ENCODE measurements around the gene ATP5MG.

The ATP5MG gene

DNA sequence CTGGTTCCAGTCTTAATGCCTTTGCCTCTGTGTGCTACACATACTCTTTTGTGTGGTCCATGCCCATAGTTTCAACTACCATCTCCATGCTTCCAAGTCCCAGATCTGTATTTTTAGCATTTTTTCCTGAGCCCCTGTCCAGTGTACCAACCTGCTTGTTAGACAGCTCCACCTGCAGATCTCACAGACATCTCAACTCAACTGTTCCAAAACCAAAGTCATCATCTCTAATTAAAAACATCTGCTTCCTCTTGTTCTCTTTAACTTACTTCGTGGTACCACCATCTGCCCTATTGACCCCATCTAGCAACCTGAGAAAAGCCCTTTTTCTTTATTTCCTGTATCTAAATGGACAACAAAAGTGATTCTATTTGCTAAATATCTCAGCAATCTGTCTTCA, 26.3 kb downstream of the ATP5MG start:
- Histone ChIP-seq H3K4me3 (ENCODE audit: low read depth in 1 of 5, low read length in 5 of 5) (no peak overlapping the region), H3K27ac (ENCODE audit: low read depth, low read length) (no peak overlapping the region), H3K4me1 (ENCODE audit: control insufficient read depth in 5 of 5, insufficient read depth in 5 of 5, low read length in 5 of 5) (no peaks in the 10 kb centered on the region), H3K9ac (ENCODE audit: low read length in 5 of 5) (no peak overlapping the region), H3K9me3 (ENCODE audit: control insufficient read depth in 5 of 5, low read length in 5 of 5) (no peaks in the 10 kb centered on the region), H3K27me3 (ENCODE audit: control insufficient read depth in 5 of 5, insufficient read depth in 4 of 5, low read length in 5 of 5) (no peaks in the 10 kb centered on the region), H3K36me3 (ENCODE audit: control insufficient read depth in 5 of 5, insufficient read depth in 5 of 5, low read length in 5 of 5) (no peaks in the 10 kb centered on the region)

GRCh38 chr11:118430956-118431355, 29.6 kb downstream of the ATP5MG start:
- Histone ChIP-seq H3K4me1 (ENCODE audit: control insufficient read depth in 5 of 5, insufficient read depth in 5 of 5, low read length in 5 of 5) (peaks cover 0 to 21% (median 18%) of the 10 kb centered on the region in 5 donors), H3K36me3 (ENCODE audit: control insufficient read depth in 5 of 5, insufficient read depth in 5 of 5, low read length in 5 of 5) (no peaks in the 10 kb centered on the region), H3K4me3 (ENCODE audit: low read depth in 1 of 5, low read length in 5 of 5) (no peak overlapping the region), H3K27ac (ENCODE audit: low read depth, low read length) (no peak overlapping the region), H3K9me3 (ENCODE audit: control insufficient read depth in 5 of 5, low read length in 5 of 5) (no peaks in the 10 kb centered on the region), H3K9ac (ENCODE audit: low read length in 5 of 5) (no peak overlapping the region), H3K27me3 (ENCODE audit: control insufficient read depth in 5 of 5, insufficient read depth in 4 of 5, low read length in 5 of 5) (no peaks in the 10 kb centered on the region)

DNA sequence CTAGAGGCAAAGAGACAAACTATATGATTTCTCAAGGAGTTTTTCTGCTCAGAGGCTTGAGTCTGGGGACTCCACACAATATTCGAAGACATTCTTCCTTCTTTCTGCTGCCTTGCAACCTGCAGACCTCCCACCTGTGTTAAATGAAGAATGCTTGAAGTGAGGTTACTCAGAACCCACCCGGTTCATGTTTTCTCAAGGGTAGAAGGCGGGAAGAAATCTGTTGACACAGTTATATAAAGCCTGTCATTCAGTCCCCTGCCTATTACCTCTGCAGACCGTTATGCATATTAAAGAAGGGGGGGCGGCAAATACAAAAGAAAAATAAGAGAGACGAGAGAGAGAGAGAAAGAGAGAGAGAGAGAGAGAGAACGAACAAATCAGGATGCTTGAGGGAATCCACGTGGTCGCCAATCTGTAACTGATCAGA, 32.7 kb downstream of the ATP5MG start:
- H3K9ac ChIP-seq (ENCODE audit: low read length in 5 of 5), result peak overlapping the region in 3 of 5 donors; percentile 53 to 77 (median 64)
- H3K4me1 ChIP-seq (ENCODE audit: control insufficient read depth in 5 of 5, insufficient read depth in 5 of 5, low read length in 5 of 5), result peaks cover 0 to 46% (median 42%) of the 10 kb centered on the region in 5 donors
- peak overlapping the region; percentile 70 to 95 (median 76) for H3K4me3 ChIP-seq (ENCODE audit: low read depth in 1 of 5, low read length in 5 of 5)
- no peaks in the 10 kb centered on the region for H3K27me3 ChIP-seq (ENCODE audit: control insufficient read depth in 5 of 5, insufficient read depth in 4 of 5, low read length in 5 of 5)
- no peaks in the 10 kb centered on the region for H3K9me3 ChIP-seq (ENCODE audit: control insufficient read depth in 5 of 5, low read length in 5 of 5)
- no peaks in the 10 kb centered on the region for H3K36me3 ChIP-seq (ENCODE audit: control insufficient read depth in 5 of 5, insufficient read depth in 5 of 5, low read length in 5 of 5)
- no peak overlapping the region for H3K27ac ChIP-seq (ENCODE audit: low read depth, low read length)

- H3K27me3 ChIP-seq (ENCODE audit: control insufficient read depth in 5 of 5, insufficient read depth in 4 of 5, low read length in 5 of 5), result no peaks in the 10 kb centered on the region
- peaks cover 0 to 51% (median 46%) of the 10 kb centered on the region in 5 donors for H3K4me1 ChIP-seq (ENCODE audit: control insufficient read depth in 5 of 5, insufficient read depth in 5 of 5, low read length in 5 of 5)
- peak overlapping the region; percentile 35 to 77 (median 63) for H3K9ac ChIP-seq (ENCODE audit: low read length in 5 of 5)
- H3K9me3 ChIP-seq (ENCODE audit: control insufficient read depth in 5 of 5, low read length in 5 of 5), result no peaks in the 10 kb centered on the region
- peak overlapping the region; percentile 74 for H3K27ac ChIP-seq (ENCODE audit: low read depth, low read length)
- H3K4me3 ChIP-seq (ENCODE audit: low read depth in 1 of 5, low read length in 5 of 5), result peak overlapping the region; percentile 70 to 95 (median 76)
- H3K36me3 ChIP-seq (ENCODE audit: control insufficient read depth in 5 of 5, insufficient read depth in 5 of 5, low read length in 5 of 5), result no peaks in the 10 kb centered on the region
Observed at GRCh38 chr11:118434553-118435289, 33.3 kb downstream of the ATP5MG start.

DNA sequence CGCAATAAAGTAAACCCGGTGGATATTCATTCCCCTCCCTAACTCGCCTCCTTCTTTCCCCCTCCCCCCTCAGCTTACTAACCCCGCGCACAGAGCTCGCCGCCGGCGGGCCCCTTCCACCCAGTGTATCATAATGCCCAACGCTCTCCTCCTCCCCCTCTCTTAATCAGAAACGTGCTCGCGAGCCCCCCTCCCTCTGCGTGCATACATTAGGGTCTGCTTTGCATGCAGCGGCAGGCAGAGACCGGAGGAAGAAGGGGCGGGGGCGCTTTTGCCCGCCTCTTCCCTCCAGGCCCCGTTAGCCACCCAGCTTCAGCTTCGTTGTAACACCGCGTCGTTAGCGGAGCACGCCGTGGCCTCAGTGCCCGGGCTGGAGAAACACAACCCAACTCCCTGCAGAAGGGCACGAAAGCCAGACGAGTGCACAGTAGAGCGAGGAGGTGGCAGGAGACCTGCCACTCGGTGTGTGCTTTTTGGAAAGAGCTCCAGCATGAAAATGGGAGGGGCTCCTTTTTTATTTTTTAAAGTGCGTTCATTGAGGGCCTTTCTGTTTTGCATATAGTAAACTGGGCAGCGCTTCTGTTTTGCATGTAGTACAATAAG, 34.0 kb downstream of the ATP5MG start:
- Histone ChIP-seq H3K9ac (ENCODE audit: low read length in 5 of 5) (peak overlapping the region; percentile 35 to 77 (median 63)), H3K4me1 (ENCODE audit: control insufficient read depth in 5 of 5, insufficient read depth in 5 of 5, low read length in 5 of 5) (peaks cover 0 to 56% (median 46%) of the 10 kb centered on the region in 5 donors), H3K9me3 (ENCODE audit: control insufficient read depth in 5 of 5, low read length in 5 of 5) (no peaks in the 10 kb centered on the region), H3K36me3 (ENCODE audit: control insufficient read depth in 5 of 5, insufficient read depth in 5 of 5, low read length in 5 of 5) (no peaks in the 10 kb centered on the region), H3K27ac (ENCODE audit: low read depth, low read length) (peak overlapping the region; percentile 74), H3K27me3 (ENCODE audit: control insufficient read depth in 5 of 5, insufficient read depth in 4 of 5, low read length in 5 of 5) (no peaks in the 10 kb centered on the region), H3K4me3 (ENCODE audit: low read depth in 1 of 5, low read length in 5 of 5) (peak overlapping the region; percentile 70 to 95 (median 76))

GRCh38 chr11:118435893-118436624, 34.7 kb downstream of the ATP5MG start, which contains the start of gene KMT2A:
Gene KMT2A, plus strand, starts transcription at chr11:118436492. Its CDS starts 21 bp downstream, at chr11:118436513.
- H3K4me1 ChIP-seq (ENCODE audit: control insufficient read depth in 5 of 5, insufficient read depth in 5 of 5, low read length in 5 of 5), result peaks cover 0 to 57% (median 46%) of the 10 kb centered on the region in 5 donors
- H3K27ac ChIP-seq (ENCODE audit: low read depth, low read length), result peak within 1 kb of the TSS; percentile 81
- H3K36me3 ChIP-seq (ENCODE audit: control insufficient read depth in 5 of 5, insufficient read depth in 5 of 5, low read length in 5 of 5), result no peaks in the 10 kb centered on the region
- H3K9ac ChIP-seq (ENCODE audit: low read length in 5 of 5), result peak within 1 kb of the TSS in 4 of 5 donors; percentile 62 to 88 (median 86)
- H3K27me3 ChIP-seq (ENCODE audit: control insufficient read depth in 5 of 5, insufficient read depth in 4 of 5, low read length in 5 of 5), result no peaks in the 10 kb centered on the region
- H3K4me3 ChIP-seq (ENCODE audit: low read depth in 1 of 5, low read length in 5 of 5), result peak within 1 kb of the TSS; percentile 70 to 95 (median 86)
- no peaks in the 10 kb centered on the region for H3K9me3 ChIP-seq (ENCODE audit: control insufficient read depth in 5 of 5, low read length in 5 of 5)

DNA sequence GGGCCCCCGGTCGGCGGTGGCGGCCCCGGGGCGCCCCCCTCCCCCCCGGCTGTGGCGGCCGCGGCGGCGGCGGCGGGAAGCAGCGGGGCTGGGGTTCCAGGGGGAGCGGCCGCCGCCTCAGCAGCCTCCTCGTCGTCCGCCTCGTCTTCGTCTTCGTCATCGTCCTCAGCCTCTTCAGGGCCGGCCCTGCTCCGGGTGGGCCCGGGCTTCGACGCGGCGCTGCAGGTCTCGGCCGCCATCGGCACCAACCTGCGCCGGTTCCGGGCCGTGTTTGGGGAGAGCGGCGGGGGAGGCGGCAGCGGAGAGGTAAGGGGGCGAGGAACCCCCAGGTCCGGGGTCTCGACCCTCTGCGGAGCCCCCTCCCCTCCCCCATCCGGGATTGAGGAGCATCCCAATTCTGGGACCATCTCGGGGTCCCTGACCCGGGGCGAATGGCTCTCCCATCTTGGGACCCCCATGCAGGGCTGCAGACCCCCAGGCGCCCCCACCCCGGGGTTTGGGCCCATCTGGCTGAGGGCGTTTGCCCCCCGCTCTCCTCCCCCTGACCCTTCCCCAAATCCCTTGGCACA, 35.3 kb downstream of the ATP5MG start:
- Histone ChIP-seq H3K36me3 (ENCODE audit: control insufficient read depth in 5 of 5, insufficient read depth in 5 of 5, low read length in 5 of 5) (peaks cover 0 to 2% (median 0%) of the 10 kb centered on the region in 5 donors), H3K9me3 (ENCODE audit: control insufficient read depth in 5 of 5, low read length in 5 of 5) (no peaks in the 10 kb centered on the region), H3K4me3 (ENCODE audit: low read depth in 1 of 5, low read length in 5 of 5) (peak overlapping the region; percentile 70 to 86 (median 76)), H3K27me3 (ENCODE audit: control insufficient read depth in 5 of 5, insufficient read depth in 4 of 5, low read length in 5 of 5) (no peaks in the 10 kb centered on the region), H3K27ac (ENCODE audit: low read depth, low read length) (peak overlapping the region; percentile 81), H3K4me1 (ENCODE audit: control insufficient read depth in 5 of 5, insufficient read depth in 5 of 5, low read length in 5 of 5) (peaks cover 0 to 58% (median 47%) of the 10 kb centered on the region in 5 donors), H3K9ac (ENCODE audit: low read length in 5 of 5) (peak overlapping the region in 4 of 5 donors; percentile 62 to 88 (median 86))

DNA sequence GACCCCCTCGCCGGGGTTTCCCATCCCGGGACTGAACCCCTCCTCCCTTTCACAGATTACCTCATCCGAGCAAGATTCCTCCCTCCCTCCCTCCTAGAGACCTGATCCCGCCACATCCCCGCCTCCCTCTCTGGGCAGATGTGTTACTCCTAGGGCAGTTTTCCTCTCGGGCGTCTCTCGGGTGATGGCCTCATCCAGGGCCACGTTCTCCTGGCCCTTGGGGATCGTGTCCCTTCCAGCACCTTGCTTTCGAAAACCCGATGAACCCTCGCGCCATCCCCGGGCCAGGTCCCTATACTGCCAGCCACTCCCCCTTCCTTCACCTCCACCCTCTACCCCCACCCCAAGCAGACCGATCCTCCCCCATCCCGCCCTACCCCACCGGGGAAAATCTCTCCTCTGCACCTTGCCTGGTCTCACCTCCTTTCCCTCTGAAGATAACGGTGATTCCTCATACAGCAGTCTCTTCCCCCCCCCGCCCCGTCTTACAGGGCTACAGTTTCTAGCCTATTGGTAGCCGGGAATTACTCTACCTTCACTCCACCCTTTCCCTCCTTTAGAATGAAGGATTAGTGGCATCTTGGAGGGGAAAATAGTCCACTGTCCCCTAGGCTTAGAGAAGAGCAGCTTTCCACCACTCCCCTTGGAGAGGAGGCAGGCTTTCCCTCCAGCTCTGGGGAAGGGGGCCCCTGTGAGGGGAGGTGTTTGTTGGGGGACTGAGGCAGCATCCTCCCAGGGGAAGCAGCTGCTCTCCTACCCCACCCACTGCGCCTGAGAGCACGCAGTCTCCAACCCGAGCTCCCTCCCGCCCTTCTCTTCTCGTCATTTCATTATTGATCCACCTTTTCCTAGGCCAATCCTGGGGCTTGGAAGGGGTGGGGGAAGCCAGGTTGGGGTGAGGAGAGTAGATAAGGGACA, 36.1 kb downstream of the ATP5MG start:
- Histone ChIP-seq H3K9ac (ENCODE audit: low read length in 5 of 5) (peak overlapping the region; percentile 56 to 88 (median 85)), H3K4me1 (ENCODE audit: control insufficient read depth in 5 of 5, insufficient read depth in 5 of 5, low read length in 5 of 5) (peaks cover 0 to 60% (median 52%) of the 10 kb centered on the region in 5 donors), H3K9me3 (ENCODE audit: control insufficient read depth in 5 of 5, low read length in 5 of 5) (no peaks in the 10 kb centered on the region)

More for the DNA sequence above, 36.1 kb downstream of the ATP5MG start:
- H3K27ac ChIP-seq (ENCODE audit: low read depth, low read length), result peak overlapping the region; percentile 81
- peaks cover 0 to 3% (median 0%) of the 10 kb centered on the region in 5 donors for H3K36me3 ChIP-seq (ENCODE audit: control insufficient read depth in 5 of 5, insufficient read depth in 5 of 5, low read length in 5 of 5)
- peak overlapping the region; percentile 70 to 86 (median 76) for H3K4me3 ChIP-seq (ENCODE audit: low read depth in 1 of 5, low read length in 5 of 5)
- no peaks in the 10 kb centered on the region for H3K27me3 ChIP-seq (ENCODE audit: control insufficient read depth in 5 of 5, insufficient read depth in 4 of 5, low read length in 5 of 5)
